ENCODE measurements around the gene MAST4.

MAST4 gene

DNA sequence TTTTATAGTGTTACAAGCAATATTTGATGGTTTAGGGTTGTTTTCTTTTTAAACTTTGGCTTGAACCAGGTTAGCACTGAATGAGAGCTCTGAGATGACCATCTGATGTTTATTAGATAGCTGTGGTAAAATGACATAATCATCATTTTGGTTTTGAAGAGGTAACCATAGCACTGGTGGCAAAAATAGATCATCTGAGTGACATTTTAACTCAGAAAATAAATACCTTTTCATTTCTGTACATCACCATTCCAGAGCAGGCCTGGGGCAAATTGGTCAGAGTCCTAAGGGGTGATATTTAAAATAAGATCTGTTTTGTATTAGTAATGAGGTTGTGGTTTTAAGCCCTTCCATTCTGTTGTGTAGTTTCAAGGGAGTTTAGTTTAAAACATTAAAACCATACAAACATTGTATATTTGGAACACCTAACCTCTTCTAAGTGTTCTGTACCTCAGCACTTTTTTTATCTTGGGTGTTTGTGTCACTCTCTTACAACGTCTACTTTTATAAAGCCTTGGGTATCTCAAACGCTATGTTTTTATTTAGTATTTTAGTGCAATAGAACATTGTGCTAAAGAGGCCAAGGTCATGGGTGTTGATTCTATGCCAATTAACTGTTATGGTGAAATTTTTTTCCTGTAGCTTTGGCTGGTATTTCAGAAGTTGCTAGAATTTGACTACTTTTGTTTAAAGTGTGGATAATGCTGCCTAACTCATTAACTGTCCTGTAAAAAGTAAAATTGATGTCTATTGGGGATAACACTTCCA is 434.3 kb downstream of the MAST4 start:
- no peak for DNase-seq (ENCODE audit: low read depth)
- in situ Hi-C loops (cut with HindIII; ENCODE audit: low sequenced_read_pairs), result no loop called here
- no peak overlapping the region for H3K4me3 ChIP-seq (ENCODE audit: low read depth, low read length)
- no peak for TF ChIP-seq CTCF (IDR thresholded peaks at IDR 0.05; ENCODE audit: low read depth, low read length, missing control alignments)

DNA sequence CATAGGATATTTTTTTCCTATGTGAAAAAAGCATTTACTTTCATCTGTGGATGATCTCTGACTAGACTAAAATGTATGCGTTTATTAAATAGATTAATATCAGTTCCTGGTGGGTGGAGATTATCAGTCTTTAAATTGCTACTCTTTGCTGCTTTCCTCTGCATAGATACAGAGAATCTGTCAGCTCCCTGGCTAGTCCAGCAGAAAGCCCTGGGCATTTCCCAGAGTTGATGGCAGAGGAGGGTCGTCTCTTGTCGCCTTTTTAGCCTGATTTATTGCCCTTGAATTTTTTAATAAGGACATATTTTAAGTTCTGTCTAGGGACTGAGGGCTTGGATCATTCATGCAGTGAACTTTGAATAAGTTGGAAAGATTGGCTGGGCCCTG is 434.9 kb downstream of the MAST4 start:
- no peak overlapping the region for H3K4me3 ChIP-seq (ENCODE audit: low read depth, low read length)
- no peak for DNase-seq (ENCODE audit: low read depth)
- in situ Hi-C loops (cut with HindIII; ENCODE audit: low sequenced_read_pairs), result no loop called here
- no peak for TF ChIP-seq CTCF (IDR thresholded peaks at IDR 0.05; ENCODE audit: low read depth, low read length, missing control alignments)

GRCh38 chr5:67031692-67032091 is 435.5 kb downstream of the MAST4 start:
- no peak for TF ChIP-seq CTCF (IDR thresholded peaks at IDR 0.05; ENCODE audit: low read depth, low read length, missing control alignments)
- H3K4me3 ChIP-seq (ENCODE audit: low read depth, low read length), result no peak overlapping the region
- in situ Hi-C loops (cut with HindIII; ENCODE audit: low sequenced_read_pairs), result no loop called here
- no peak for DNase-seq (ENCODE audit: low read depth)

DNA sequence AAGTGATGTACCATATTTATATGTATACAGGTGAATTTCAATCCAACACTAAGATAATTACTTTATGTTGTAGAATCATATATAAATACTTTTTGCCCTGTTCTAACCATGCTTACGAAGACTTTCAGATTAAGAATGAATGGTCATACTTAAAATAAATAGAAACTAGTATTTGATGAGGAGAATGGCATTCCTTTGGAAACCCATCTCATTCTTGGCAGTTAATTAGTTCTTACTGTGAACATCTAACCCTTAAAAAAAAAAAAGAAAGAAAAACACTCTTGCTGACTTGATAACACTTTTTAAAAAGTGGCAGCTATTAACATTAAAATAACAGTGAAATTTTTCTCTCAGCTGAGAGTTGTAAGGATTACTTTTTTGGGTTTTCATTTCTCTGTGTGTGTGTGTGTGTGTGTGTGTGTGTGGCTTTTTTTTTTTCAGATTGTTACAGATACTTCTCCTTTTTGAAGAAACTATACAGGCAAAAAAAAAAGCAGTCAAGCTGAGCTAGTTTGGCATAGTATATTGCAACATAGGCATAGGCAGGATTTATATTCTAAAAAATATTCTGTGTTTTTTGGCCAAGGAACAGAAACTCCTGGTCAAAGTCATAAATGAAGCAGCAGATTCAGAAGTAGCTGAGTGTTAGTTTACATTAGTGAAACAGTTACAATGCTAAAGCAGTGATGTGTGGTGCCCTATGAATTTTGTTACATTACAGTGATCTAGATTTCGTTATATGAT is 436.9 kb downstream of the MAST4 start:
- in situ Hi-C loops (cut with HindIII; ENCODE audit: low sequenced_read_pairs), result no loop called here
- H3K4me3 ChIP-seq (ENCODE audit: low read depth, low read length), result no peak overlapping the region
- TF ChIP-seq CTCF (IDR thresholded peaks at IDR 0.05; ENCODE audit: low read depth, low read length, missing control alignments), result no peak
- DNase-seq (ENCODE audit: low read depth), result no peak

DNA sequence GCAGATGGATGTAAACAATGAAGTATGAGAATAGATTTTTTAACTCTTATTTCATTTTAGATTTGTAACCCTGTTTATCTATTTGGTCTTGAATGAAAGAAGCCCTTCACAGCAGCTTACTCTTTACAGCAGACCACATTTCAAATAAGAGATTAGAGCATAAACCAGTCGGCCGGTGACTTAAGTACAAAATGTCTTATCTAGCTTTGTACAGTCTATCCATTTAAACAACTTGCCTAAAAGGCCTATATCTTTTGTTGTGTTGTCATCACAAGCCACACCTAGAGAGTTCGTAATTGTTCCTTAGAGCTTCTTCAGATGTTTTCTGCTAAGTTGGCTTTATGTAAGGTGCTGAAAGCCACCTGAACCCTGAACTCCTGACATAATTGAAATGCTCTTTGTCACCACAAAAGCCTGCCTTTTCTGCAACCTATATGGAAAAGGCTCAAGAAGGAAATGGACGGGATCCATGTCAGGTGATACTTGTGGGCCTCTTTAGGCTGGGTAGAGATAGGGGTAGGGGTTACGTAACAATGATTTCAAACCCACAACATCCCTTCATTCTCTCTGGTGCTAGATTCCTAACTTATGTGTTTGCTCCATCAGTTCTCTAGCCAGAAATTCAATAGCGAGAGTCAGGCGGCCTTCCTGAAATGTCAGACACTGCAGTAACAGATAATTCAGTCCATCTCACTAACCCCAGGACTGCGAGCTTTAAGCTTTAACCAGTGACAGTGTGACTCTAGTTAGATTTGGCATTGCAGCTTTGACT is 437.9 kb downstream of the MAST4 start:
- no peak overlapping the region for H3K4me3 ChIP-seq (ENCODE audit: low read depth, low read length)
- no peak for DNase-seq (ENCODE audit: low read depth)
- TF ChIP-seq CTCF (IDR thresholded peaks at IDR 0.05; ENCODE audit: low read depth, low read length, missing control alignments), result no peak
- in situ Hi-C loops (cut with HindIII; ENCODE audit: low sequenced_read_pairs), result no loop called here

DNA sequence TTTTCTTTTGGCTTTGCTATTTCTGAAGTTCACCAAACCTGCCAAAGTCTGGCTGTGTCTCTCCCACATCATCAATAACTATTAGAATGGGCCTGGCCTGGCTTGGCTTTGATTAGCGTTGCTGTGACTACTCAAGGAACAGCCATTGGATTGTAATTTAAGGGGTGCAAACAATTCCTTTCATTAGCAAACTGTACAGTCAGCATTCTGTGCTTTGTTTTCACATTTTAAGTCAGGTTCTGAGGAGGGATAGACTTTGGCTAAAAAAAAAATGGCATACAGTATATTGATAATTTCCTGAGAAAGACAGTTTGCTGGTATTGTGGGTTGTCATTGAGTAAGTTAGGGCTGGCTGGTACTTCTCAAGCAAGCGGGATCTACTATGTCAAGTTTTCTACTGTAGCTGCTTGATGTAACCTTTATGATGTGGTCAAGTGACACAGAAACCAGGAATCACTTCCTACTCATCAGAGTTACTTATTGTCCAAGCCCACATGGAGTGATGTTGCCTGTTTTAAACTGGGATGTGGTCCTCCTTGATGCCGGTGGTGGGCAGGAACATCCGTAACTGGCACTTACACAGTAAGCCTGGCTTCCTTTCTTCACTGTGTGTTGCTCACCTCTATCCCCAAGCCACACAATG is 439.0 kb downstream of the MAST4 start:
- in situ Hi-C loops (cut with HindIII; ENCODE audit: low sequenced_read_pairs), result no loop called here
- DNase-seq (ENCODE audit: low read depth), result no peak
- no peak overlapping the region for H3K4me3 ChIP-seq (ENCODE audit: low read depth, low read length)
- no peak for TF ChIP-seq CTCF (IDR thresholded peaks at IDR 0.05; ENCODE audit: low read depth, low read length, missing control alignments)
